Stomach smooth muscle (tissue), 2 donors: ENCODE results near the gene PPP5C.

Source experiments
- H3K27ac ChIP-seq: one replicate; pipeline ENCODE4 v1.7.0; 2013; ENCODE audit warnings: mild to moderate bottlenecking, low read length, inconsistent platforms
- H3K27me3 ChIP-seq, 2 donors: one replicate each; pipeline ENCODE4 v1.7.0; 2013; ENCODE audit warnings: low read length in 2 of 2; ENCODE audit not compliant: insufficient read depth in 2 of 2, control insufficient read depth in 1 of 2
- H3K36me3 ChIP-seq, 2 donors: one replicate each; pipeline ENCODE4 v1.7.0; 2013; ENCODE audit warnings: low read length in 2 of 2; ENCODE audit not compliant: control insufficient read depth in 2 of 2, insufficient read depth in 2 of 2
- H3K4me1 ChIP-seq: one replicate; pipeline ENCODE4 v1.7.0; 2013; ENCODE audit warnings: low read length; ENCODE audit not compliant: control insufficient read depth, insufficient read depth
- H3K4me3 ChIP-seq, 2 donors: one replicate each; pipeline ENCODE4 v1.7.0; 2013; ENCODE audit warnings: low read length in 2 of 2
- H3K9ac ChIP-seq, 2 donors: one replicate each; pipeline ENCODE4 v1.7.0; 2013; ENCODE audit warnings: low read length in 2 of 2, mild to moderate bottlenecking in 1 of 2
- H3K9me3 ChIP-seq, 2 donors: one replicate each; pipeline ENCODE4 v1.7.0; 2013; ENCODE audit warnings: low read length in 2 of 2; ENCODE audit not compliant: control insufficient read depth in 2 of 2
- donor health status: healthy.
- donor health status: Pancreatic carcinoma.

PPP5C gene

DNA sequence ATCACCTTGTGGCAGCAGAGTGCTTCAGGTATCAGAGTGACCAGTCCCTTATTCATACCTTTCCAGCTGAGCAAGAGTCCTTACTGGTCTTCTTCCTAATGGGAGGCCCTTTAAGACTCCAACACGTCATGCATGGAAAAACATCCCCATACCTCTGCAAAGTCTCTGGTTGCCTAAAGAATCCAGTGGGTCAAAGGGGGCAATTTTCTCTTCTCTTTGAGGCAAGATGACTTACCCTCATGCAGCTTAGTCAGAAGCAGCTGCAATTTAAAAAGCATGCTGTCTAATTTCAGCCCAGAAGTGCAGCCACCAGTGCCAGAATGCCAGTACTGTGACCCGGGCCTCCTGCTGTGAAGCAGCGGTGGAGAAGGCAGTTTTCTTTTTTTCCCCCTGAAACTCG lies 18.7 kb downstream of the PPP5C start:
- Histone ChIP-seq H3K27me3 (no peaks in the 10 kb centered on the region), H3K36me3 (peaks cover 17 to 20% of the 10 kb centered on the region in 2 donors), H3K4me1 (no peaks in the 10 kb centered on the region), H3K4me3 (no peak overlapping the region), H3K27ac (no peak overlapping the region), H3K9ac (no peak overlapping the region), H3K9me3 (no peaks in the 10 kb centered on the region)

- no peaks in the 10 kb centered on the region for H3K4me1 ChIP-seq
- H3K27ac ChIP-seq, result no peak overlapping the region
- peaks cover 17 to 20% of the 10 kb centered on the region in 2 donors for H3K36me3 ChIP-seq
These were observed 19.9 kb downstream of the PPP5C start for GRCh38 chr19:46366620-46367292.

GRCh38 chr19:46367426-46367825 lies 20.5 kb downstream of the PPP5C start:
- H3K27ac ChIP-seq, result no peak overlapping the region
- H3K4me1 ChIP-seq, result peaks cover under 1% of the 10 kb centered on the region
- peaks cover 17 to 20% of the 10 kb centered on the region in 2 donors for H3K36me3 ChIP-seq

More at GRCh38 chr19:46366620-46367292, 19.9 kb downstream of the PPP5C start:
- H3K9me3 ChIP-seq, result no peaks in the 10 kb centered on the region
- H3K4me3 ChIP-seq, result no peak overlapping the region
- H3K9ac ChIP-seq, result no peak overlapping the region
- H3K27me3 ChIP-seq, result no peaks in the 10 kb centered on the region

GRCh38 chr19:46368116-46368515 lies 21.2 kb downstream of the PPP5C start:
- no peaks in the 10 kb centered on the region for H3K9me3 ChIP-seq
- H3K4me3 ChIP-seq, result no peak overlapping the region
- no peak overlapping the region for H3K9ac ChIP-seq
- H3K27me3 ChIP-seq, result no peaks in the 10 kb centered on the region
- no peak overlapping the region for H3K27ac ChIP-seq
- peaks cover 7% of the 10 kb centered on the region for H3K4me1 ChIP-seq
- H3K36me3 ChIP-seq, result peaks cover 17 to 20% of the 10 kb centered on the region in 2 donors

More at GRCh38 chr19:46367426-46367825, 20.5 kb downstream of the PPP5C start:
- Histone ChIP-seq H3K9ac (no peak overlapping the region), H3K9me3 (no peaks in the 10 kb centered on the region), H3K4me3 (no peak overlapping the region), H3K27me3 (no peaks in the 10 kb centered on the region)

DNA sequence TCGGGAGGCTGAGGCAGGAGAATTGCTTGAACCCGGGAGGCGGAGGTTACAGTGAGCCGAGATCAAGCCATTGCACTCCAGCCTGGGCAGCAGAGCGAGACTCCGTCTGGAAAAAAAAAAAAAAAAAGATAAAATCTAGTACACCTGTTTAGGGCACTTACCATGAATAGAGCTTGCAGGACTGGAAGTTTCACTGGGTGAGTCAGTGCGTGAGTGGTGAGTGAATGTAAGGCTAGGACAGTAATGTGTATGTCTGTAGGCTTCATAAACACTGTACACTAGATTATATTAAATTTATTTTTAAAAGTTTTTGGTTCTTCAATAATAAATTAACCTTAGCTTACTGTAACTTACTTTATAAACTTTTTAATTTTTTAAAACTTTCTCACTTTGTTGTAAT lies 22.9 kb downstream of the PPP5C start:
- H3K27me3 ChIP-seq, result no peaks in the 10 kb centered on the region
- no peak overlapping the region for H3K4me3 ChIP-seq
- peaks cover 10 to 14% of the 10 kb centered on the region in 2 donors for H3K36me3 ChIP-seq
- H3K27ac ChIP-seq, result no peak overlapping the region
- H3K9ac ChIP-seq, result no peak overlapping the region
- H3K4me1 ChIP-seq, result peaks cover 21% of the 10 kb centered on the region
- H3K9me3 ChIP-seq, result no peaks in the 10 kb centered on the region

- H3K4me1 ChIP-seq, result peaks cover 21% of the 10 kb centered on the region
- no peaks in the 10 kb centered on the region for H3K27me3 ChIP-seq
- no peak overlapping the region for H3K9ac ChIP-seq
- no peak overlapping the region for H3K27ac ChIP-seq
- H3K4me3 ChIP-seq, result no peak overlapping the region
- H3K36me3 ChIP-seq, result peaks cover 13 to 15% of the 10 kb centered on the region in 2 donors
- no peaks in the 10 kb centered on the region for H3K9me3 ChIP-seq
These were observed 24.5 kb downstream of the PPP5C start for GRCh38 chr19:46371371-46371901.

DNA sequence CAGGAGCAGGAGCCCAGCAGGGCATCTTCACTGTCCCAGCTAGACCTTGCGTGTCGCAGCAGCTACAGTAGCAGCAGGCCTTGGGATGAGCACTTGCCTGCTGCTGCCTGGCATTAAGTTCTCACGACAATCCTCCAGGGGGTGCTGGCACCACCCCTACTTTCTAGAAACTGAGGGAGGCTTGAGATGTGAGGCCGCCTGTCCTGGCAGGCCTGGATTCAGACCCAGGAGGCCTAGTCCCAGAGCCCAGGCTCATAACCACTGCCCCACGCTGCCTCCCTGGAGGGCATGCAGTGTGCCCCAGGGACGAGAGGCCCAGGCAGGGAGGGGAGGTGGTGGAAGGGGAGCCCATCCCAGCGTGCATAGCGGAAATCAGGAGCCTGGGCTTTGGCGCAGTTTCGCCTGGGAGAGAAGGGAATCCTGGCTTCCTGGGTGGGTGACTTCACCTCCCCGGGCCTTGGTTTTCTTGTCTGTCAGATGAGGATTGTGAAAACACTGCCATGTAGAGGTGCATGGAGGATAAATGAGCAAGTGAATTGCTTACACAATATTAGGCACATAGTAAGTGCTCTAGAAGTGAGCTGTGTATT lies 26.1 kb downstream of the PPP5C start:
- H3K9me3 ChIP-seq, result no peaks in the 10 kb centered on the region
- H3K36me3 ChIP-seq, result peaks cover 13 to 14% of the 10 kb centered on the region in 2 donors
- H3K4me1 ChIP-seq, result peaks cover 21% of the 10 kb centered on the region
- H3K9ac ChIP-seq, result peak overlapping the region; percentile 26 to 58
- peak overlapping the region; percentile 76 for H3K27ac ChIP-seq
- H3K4me3 ChIP-seq, result peak overlapping the region in 1 of 2 donors; percentile 15
- no peaks in the 10 kb centered on the region for H3K27me3 ChIP-seq

DNA sequence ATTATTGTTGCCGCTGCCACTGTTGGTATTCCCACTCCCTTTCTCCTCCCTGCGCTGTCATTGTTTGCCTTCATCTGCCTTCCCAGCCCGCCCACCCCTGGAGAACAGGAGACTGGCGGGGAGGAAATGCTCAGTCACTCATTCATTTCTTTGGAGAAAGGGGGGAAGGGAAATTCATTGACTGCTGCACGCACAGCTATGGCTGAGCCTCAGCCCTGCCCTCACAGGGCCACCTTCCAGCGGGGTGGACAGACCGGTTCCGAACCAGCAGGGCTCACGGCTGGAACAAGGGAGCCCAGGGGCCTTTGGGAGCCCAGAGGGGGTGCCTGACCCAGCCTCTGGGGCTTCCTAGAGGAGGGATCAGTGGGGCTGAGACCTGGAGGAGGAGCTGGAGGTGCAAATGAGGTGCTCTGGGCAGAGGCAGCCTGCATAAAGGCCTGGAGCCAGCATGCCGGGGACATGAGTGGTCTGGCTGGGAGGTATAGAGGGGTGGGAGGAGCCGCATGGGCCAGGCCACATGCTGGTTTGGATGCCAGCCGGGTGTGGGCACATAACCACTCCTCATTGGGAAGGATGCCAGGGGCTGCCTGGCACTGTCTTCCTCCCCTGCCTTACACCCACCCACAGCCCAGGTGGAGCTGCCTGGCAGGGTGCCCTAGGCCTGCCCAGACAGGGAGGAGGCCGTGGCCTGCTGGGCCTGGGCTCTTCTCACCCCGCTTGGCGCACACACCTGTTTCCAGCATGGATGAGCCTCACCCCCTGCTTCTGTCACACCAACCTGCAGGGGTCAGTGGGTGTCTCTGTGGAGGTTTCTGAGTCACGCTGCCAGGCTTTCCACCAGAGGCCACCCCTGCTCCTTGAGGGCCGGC lies 26.8 kb downstream of the PPP5C start:
- H3K27ac ChIP-seq, result peak overlapping the region; percentile 76
- H3K36me3 ChIP-seq, result peaks cover 10 to 14% of the 10 kb centered on the region in 2 donors
- H3K4me1 ChIP-seq, result peaks cover 25% of the 10 kb centered on the region
- H3K4me3 ChIP-seq, result peak overlapping the region in 1 of 2 donors; percentile 22
- H3K27me3 ChIP-seq, result no peaks in the 10 kb centered on the region
- H3K9me3 ChIP-seq, result no peaks in the 10 kb centered on the region
- peak overlapping the region; percentile 13 to 58 for H3K9ac ChIP-seq

DNA sequence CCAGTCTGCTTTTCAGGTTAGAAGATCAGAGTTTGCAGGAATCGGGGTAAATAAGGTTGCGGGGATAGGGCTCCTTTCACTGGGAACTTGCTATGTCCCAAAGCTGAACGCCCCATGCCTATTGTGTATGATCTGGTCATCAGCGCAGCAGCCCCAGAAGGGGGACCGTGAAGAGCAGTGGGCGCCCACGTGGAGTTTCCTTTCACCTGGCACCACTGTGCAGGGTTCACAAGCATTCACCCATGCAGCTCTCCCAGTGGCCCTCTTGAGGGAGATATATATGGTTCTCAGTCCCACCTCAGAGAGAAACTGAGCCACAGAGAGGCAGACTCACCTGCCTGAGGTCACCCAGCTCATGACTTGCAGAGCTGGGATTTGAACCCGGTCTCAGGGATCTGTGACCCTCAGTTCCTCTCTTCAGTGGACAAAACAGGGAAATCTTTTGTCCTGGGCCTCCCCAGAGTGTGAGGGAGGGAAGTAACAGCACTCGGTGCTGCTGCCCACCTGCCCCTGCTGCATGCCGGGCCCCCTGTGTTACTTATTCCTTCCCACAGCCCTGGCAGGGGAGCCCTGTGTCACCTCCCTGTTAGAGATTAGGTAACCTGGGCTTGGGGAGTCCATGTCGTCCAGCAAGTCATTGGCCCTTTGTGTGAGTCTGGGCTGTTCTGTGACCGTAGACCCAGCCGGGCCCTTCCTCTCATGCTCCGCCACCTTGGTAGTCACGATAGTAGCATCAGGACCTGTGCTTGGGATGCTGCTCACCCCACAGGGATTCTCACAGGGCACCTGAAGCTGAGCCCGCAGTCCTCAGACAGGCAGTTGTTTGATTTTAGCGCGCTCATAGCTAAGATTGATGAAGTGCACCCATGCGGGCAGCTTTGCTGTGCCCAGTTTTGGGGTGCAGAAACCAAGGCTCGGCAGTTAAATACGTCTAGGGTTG lies 27.9 kb downstream of the PPP5C start:
- Histone ChIP-seq H3K9ac (no peak overlapping the region), H3K27me3 (no peaks in the 10 kb centered on the region), H3K27ac (peak overlapping the region; percentile 6), H3K4me1 (peaks cover 33% of the 10 kb centered on the region), H3K4me3 (no peak overlapping the region), H3K9me3 (no peaks in the 10 kb centered on the region), H3K36me3 (peaks cover 10 to 14% of the 10 kb centered on the region in 2 donors)
